ENCODE results near the gene JPT1.

Gene JPT1

GRCh38 chr17:75109407-75110233, 44.7 kb downstream of the JPT1 start, which contains the start of gene ARMC7:
ARMC7 (plus strand) TSS chr17:75109969; CDS start chr17:75110289, 320 bp downstream.
- peaks cover 12% of the 10 kb centered on the region for H3K27me3 ChIP-seq (ENCODE audit: control insufficient read depth, insufficient read depth, low read length)

GRCh38 chr17:75109046-75109406, 45.3 kb downstream of the JPT1 start:
- Histone ChIP-seq H3K27ac (ENCODE audit: low read length) (no peak overlapping the region), H3K36me3 (ENCODE audit: control insufficient read depth, low read depth, low read length) (no peaks in the 10 kb centered on the region), H3K9me3 (ENCODE audit: control insufficient read depth, low read depth, low read length) (no peaks in the 10 kb centered on the region), H3K9ac (ENCODE audit: low read length) (peak overlapping the region; percentile 40), H3K27me3 (ENCODE audit: control insufficient read depth, insufficient read depth, low read length) (peaks cover 12% of the 10 kb centered on the region), H3K4me1 (ENCODE audit: control insufficient read depth, low read depth, low read length) (peaks cover 5% of the 10 kb centered on the region), H3K4me3 (ENCODE audit: low read length) (peak overlapping the region; percentile 72)

More at GRCh38 chr17:75109407-75110233, 44.7 kb downstream of the JPT1 start, which contains the start of gene ARMC7:
- peak within 1 kb of the TSS; percentile 40 for H3K9ac ChIP-seq (ENCODE audit: low read length)
- peak within 1 kb of the TSS; percentile 72 for H3K4me3 ChIP-seq (ENCODE audit: low read length)
- no peaks in the 10 kb centered on the region for H3K36me3 ChIP-seq (ENCODE audit: control insufficient read depth, low read depth, low read length)
- H3K9me3 ChIP-seq (ENCODE audit: control insufficient read depth, low read depth, low read length), result no peaks in the 10 kb centered on the region
- H3K4me1 ChIP-seq (ENCODE audit: control insufficient read depth, low read depth, low read length), result peaks cover 5% of the 10 kb centered on the region
- no peak within 1 kb of the TSS for H3K27ac ChIP-seq (ENCODE audit: low read length)

DNA sequence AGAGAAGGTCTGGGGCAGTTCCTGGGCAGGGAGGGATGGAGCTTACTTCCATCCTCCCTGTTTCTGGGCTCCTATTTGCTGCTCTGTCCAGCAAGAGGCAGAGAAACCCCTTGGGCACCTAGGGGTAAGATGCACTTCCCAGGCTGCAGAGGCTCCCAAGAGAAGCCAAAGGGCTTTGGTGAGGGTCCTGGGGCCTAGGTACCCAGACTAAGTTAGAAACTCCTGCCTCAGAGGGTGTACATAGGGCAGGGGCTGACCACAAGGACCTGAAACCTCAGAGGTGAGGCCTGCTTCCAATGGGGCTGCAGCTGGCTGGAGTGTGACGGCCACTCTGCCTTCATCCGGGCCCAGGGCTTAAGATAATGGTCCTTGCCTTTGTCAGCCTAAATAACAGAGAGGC, 46.1 kb downstream of the JPT1 start:
- Histone ChIP-seq H3K36me3 (ENCODE audit: control insufficient read depth, low read depth, low read length) (no peaks in the 10 kb centered on the region), H3K9me3 (ENCODE audit: control insufficient read depth, low read depth, low read length) (no peaks in the 10 kb centered on the region), H3K9ac (ENCODE audit: low read length) (no peak overlapping the region), H3K27ac (ENCODE audit: low read length) (no peak overlapping the region), H3K4me1 (ENCODE audit: control insufficient read depth, low read depth, low read length) (peaks cover 5% of the 10 kb centered on the region), H3K27me3 (ENCODE audit: control insufficient read depth, insufficient read depth, low read length) (peaks cover 12% of the 10 kb centered on the region), H3K4me3 (ENCODE audit: low read length) (no peak overlapping the region)

DNA sequence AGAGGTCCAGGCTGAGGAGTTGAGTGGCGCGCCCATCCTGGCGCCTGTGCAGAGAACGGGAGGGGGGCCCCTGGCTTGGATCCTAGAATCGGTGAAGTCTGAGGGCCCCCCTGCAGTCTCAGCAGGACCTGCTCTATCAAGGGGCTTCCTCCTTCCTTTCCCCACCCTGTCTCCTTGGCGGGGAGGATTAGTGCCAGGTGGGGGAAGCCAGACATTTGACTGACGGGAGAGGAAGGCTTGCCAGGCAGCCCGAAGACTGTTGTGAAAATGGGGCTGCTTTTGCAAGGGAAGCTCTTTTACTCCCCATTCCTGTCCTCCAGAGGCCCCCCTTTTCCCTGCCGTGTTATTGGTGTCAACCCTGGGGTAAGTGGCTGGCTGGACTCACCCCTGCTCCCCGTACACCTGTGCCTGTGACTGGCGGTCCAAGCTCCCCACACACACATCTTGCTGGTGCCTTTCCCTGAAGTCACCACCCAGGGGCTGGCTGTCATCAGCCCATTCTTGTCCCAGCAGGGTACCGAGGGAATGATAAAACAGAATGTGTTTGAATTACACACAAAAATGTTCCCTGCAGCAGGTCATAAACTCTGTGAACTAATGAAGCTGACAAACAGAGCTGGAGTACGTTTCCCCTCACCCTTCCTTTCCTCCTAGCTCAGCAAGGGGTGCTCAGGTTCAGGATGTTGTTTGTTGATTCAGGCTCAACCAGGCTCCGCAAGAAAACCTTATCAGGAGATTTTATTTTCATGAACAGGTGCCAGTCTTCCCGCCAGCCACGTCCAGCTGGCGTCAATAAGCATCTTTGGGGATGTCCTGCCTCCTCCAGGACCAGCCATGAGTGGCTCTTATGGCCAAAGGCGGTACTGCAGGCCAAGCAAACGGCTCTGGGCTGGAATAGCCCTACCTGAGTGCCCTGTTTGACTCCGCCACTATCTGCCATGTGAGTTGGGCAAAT, 48.9 kb downstream of the JPT1 start:
- Histone ChIP-seq H3K9me3 (ENCODE audit: control insufficient read depth, low read depth, low read length) (no peaks in the 10 kb centered on the region), H3K36me3 (ENCODE audit: control insufficient read depth, low read depth, low read length) (peaks cover 2% of the 10 kb centered on the region), H3K9ac (ENCODE audit: low read length) (no peak overlapping the region), H3K27ac (ENCODE audit: low read length) (no peak overlapping the region), H3K4me3 (ENCODE audit: low read length) (no peak overlapping the region), H3K27me3 (ENCODE audit: control insufficient read depth, insufficient read depth, low read length) (peaks cover 12% of the 10 kb centered on the region), H3K4me1 (ENCODE audit: control insufficient read depth, low read depth, low read length) (peaks cover 5% of the 10 kb centered on the region)

- Histone ChIP-seq H3K9me3 (ENCODE audit: control insufficient read depth, low read depth, low read length) (no peaks in the 10 kb centered on the region), H3K4me3 (ENCODE audit: low read length) (no peak overlapping the region), H3K9ac (ENCODE audit: low read length) (no peak overlapping the region), H3K36me3 (ENCODE audit: control insufficient read depth, low read depth, low read length) (peaks cover 7% of the 10 kb centered on the region), H3K4me1 (ENCODE audit: control insufficient read depth, low read depth, low read length) (peaks cover 4% of the 10 kb centered on the region), H3K27ac (ENCODE audit: low read length) (no peak overlapping the region), H3K27me3 (ENCODE audit: control insufficient read depth, insufficient read depth, low read length) (peaks cover 10% of the 10 kb centered on the region)
These were observed 50.4 kb downstream of the JPT1 start for GRCh38 chr17:75103601-75104554.

- no peak overlapping the region for H3K9ac ChIP-seq (ENCODE audit: low read length)
- no peaks in the 10 kb centered on the region for H3K4me1 ChIP-seq (ENCODE audit: control insufficient read depth, low read depth, low read length)
- no peak overlapping the region for H3K27ac ChIP-seq (ENCODE audit: low read length)
- H3K9me3 ChIP-seq (ENCODE audit: control insufficient read depth, low read depth, low read length), result no peaks in the 10 kb centered on the region
- no peaks in the 10 kb centered on the region for H3K27me3 ChIP-seq (ENCODE audit: control insufficient read depth, insufficient read depth, low read length)
- H3K36me3 ChIP-seq (ENCODE audit: control insufficient read depth, low read depth, low read length), result peaks cover 7% of the 10 kb centered on the region
- no peak overlapping the region for H3K4me3 ChIP-seq (ENCODE audit: low read length)
These were observed 51.9 kb downstream of the JPT1 start for GRCh38 chr17:75102385-75102821.

- Histone ChIP-seq H3K27me3 (ENCODE audit: control insufficient read depth, insufficient read depth, low read length) (no peaks in the 10 kb centered on the region), H3K4me3 (ENCODE audit: low read length) (no peak overlapping the region), H3K4me1 (ENCODE audit: control insufficient read depth, low read depth, low read length) (no peaks in the 10 kb centered on the region), H3K36me3 (ENCODE audit: control insufficient read depth, low read depth, low read length) (peaks cover 7% of the 10 kb centered on the region), H3K9me3 (ENCODE audit: control insufficient read depth, low read depth, low read length) (no peaks in the 10 kb centered on the region), H3K9ac (ENCODE audit: low read length) (no peak overlapping the region), H3K27ac (ENCODE audit: low read length) (no peak overlapping the region)
These were observed 54.3 kb downstream of the JPT1 start for GRCh38 chr17:75099881-75100595.

GRCh38 chr17:75098861-75099260, 55.5 kb downstream of the JPT1 start:
- H3K27me3 ChIP-seq (ENCODE audit: control insufficient read depth, insufficient read depth, low read length), result no peaks in the 10 kb centered on the region
- no peak overlapping the region for H3K27ac ChIP-seq (ENCODE audit: low read length)
- H3K9ac ChIP-seq (ENCODE audit: low read length), result no peak overlapping the region
- peaks cover 7% of the 10 kb centered on the region for H3K36me3 ChIP-seq (ENCODE audit: control insufficient read depth, low read depth, low read length)
- H3K9me3 ChIP-seq (ENCODE audit: control insufficient read depth, low read depth, low read length), result no peaks in the 10 kb centered on the region
- no peaks in the 10 kb centered on the region for H3K4me1 ChIP-seq (ENCODE audit: control insufficient read depth, low read depth, low read length)
- no peak overlapping the region for H3K4me3 ChIP-seq (ENCODE audit: low read length)

DNA sequence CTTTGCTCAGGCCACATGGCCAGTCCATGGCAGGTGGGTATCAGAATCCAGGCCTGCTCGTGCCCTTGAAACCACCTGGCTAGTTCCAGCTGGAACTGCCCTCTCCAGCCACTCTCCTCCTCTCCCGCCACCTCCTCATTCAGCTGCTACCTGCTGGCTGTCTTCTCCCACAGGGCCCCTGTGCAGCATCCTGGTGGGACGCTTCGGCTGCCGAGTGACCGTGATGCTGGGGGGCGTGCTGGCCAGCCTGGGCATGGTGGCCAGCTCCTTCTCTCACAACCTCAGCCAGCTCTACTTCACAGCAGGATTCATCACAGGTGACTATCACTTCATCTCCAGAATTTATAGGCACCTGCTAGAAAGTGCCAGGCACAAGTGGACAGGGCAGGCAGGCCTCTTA, 56.4 kb downstream of the JPT1 start:
- Histone ChIP-seq H3K27ac (ENCODE audit: low read length) (no peak overlapping the region), H3K9me3 (ENCODE audit: control insufficient read depth, low read depth, low read length) (no peaks in the 10 kb centered on the region), H3K4me3 (ENCODE audit: low read length) (no peak overlapping the region), H3K9ac (ENCODE audit: low read length) (no peak overlapping the region), H3K4me1 (ENCODE audit: control insufficient read depth, low read depth, low read length) (no peaks in the 10 kb centered on the region), H3K27me3 (ENCODE audit: control insufficient read depth, insufficient read depth, low read length) (no peaks in the 10 kb centered on the region), H3K36me3 (ENCODE audit: control insufficient read depth, low read depth, low read length) (peaks cover 7% of the 10 kb centered on the region)

DNA sequence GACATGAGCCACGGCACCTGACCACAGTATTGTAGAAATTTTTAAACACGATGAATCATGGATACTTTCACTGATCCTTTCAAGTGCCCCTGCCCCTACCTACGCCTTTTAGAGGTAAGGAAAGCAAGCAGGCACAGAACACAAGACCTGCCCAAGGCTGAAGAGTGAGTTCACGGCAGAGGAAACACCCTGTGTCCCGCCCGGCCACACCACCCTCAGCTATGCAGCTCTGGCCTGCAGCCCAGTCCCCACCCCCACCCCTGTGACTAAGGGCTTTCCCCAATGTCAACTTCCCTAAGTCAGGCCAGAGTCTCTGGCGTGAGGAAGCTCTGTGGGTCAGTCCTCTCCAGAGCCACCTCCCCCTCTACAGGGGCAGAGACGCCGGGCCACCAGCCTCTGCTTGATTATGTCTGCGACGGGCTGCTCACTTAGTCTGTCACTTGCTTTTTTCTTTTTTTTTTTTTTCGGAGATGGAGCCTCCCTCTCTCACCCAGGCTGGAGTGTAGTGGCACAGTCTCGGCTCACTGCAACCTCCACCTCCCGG, 58.2 kb downstream of the JPT1 start:
- no peaks in the 10 kb centered on the region for H3K27me3 ChIP-seq (ENCODE audit: control insufficient read depth, insufficient read depth, low read length)
- no peak overlapping the region for H3K9ac ChIP-seq (ENCODE audit: low read length)
- no peaks in the 10 kb centered on the region for H3K4me1 ChIP-seq (ENCODE audit: control insufficient read depth, low read depth, low read length)
- no peaks in the 10 kb centered on the region for H3K9me3 ChIP-seq (ENCODE audit: control insufficient read depth, low read depth, low read length)
- H3K27ac ChIP-seq (ENCODE audit: low read length), result no peak overlapping the region
- H3K4me3 ChIP-seq (ENCODE audit: low read length), result no peak overlapping the region
- peaks cover 7% of the 10 kb centered on the region for H3K36me3 ChIP-seq (ENCODE audit: control insufficient read depth, low read depth, low read length)
